RPMI7951 (cell line): ENCODE data around the gene WDTC1. TPM values are rescaled to one million over a fixed set of nuclear protein-coding genes. Genes with fewer than 3 reads are reported as not detected.

Source experiments
- DNase-seq: peaks from one replicate; pipeline ENCODE4 v3.0.0-alpha.2; 2012; ENCODE audit warnings: low read depth
- total RNA-seq: library from RNA; depleted of rRNA; stranded (reverse); fragments of >200 nt; shearing (Covaris generic); gene quantifications from 2 replicates; pipeline ENCODE4 v1.2.3, GENCODE V29; 2014; rRNA removed

Gene WDTC1
- total RNA-seq, 1 experiment from 2014 or later, result 14.5 TPM

GRCh38 chr1:27356277-27356618, 121.8 kb downstream of the WDTC1 start:
- DNase-seq, result no peak

GRCh38 chr1:27356619-27357280, 122.3 kb downstream of the WDTC1 start:
- no peak for DNase-seq

GRCh38 chr1:27357281-27358037, 123.0 kb downstream of the WDTC1 start:
- DNase-seq, result peak; percentile 27

Other genes with a start within 250 kb of the WDTC1 start
- gene TRNP1, start 240.9 kb upstream of the WDTC1 start, total RNA-seq, result 4.2 and 4.6 TPM in 2 replicates
- 2.4 and 2.8 TPM in 2 replicates for gene TENT5B, start 221.8 kb upstream of the WDTC1 start, total RNA-seq
- 11.1 and 11.4 TPM in 2 replicates for gene SLC9A1, start 79.5 kb upstream of the WDTC1 start, total RNA-seq
- gene TMEM222, start 87.5 kb downstream of the WDTC1 start, total RNA-seq, result 47.4 and 47.8 TPM in 2 replicates
- 0.12 TPM in 1 of 2 replicates, not detected in the other for gene SYTL1, start 107.4 kb downstream of the WDTC1 start, total RNA-seq
- gene MAP3K6, start 132.3 kb downstream of the WDTC1 start, total RNA-seq, result 14.5 and 20.6 TPM in 2 replicates
- not detected in 2 replicates for gene FCN3, start 140.2 kb downstream of the WDTC1 start, total RNA-seq
- gene CD164L2, start 148.7 kb downstream of the WDTC1 start, total RNA-seq, result not detected in 2 replicates
- gene GPR3, start 158.0 kb downstream of the WDTC1 start, total RNA-seq, result 4.5 and 6.4 TPM in 2 replicates